PFSK-1 (cell line): ENCODE data around the gene SLC34A1.

ENCODE experiments used
- POLR2AphosphoS5 ChIP-seq: IDR thresholded peaks from 2 replicates; pipeline ENCODE4 v1.6.1; 2012; ENCODE audit warnings: low read depth, mild to moderate bottlenecking, control low read depth, low read length, moderate library complexity
- REST ChIP-seq, 2 experiments: IDR thresholded peaks; 2 replicates each; pipeline versions ENCODE4 v1.6.1 to v1.8.0; 2011 to 2012; ENCODE audit warnings: low read depth in 2 of 2, low read length in 2 of 2, control low read depth in 1 of 2, inconsistent platforms in 1 of 2, mild to moderate bottlenecking in 1 of 2, moderate library complexity in 1 of 2; ENCODE audit not compliant: insufficient read depth in 1 of 2
- SIN3A ChIP-seq: IDR thresholded peaks from 2 replicates; pipeline ENCODE4 v1.6.1; 2012; ENCODE audit warnings: mild to moderate bottlenecking, low read length, moderate library complexity, borderline replicate concordance; ENCODE audit not compliant: insufficient read depth

GRCh38 chr5:177343777-177344176 is 40.5 kb upstream of the SLC34A1 start:
- TF ChIP-seq SIN3A (no peak), POLR2AphosphoS5 (no peak), REST (IDR thresholded peaks at IDR 0.05; ENCODE audit: insufficient read depth in 1 of 2, low read depth in 2 of 2, low read length in 2 of 2) (no peak)
